GM21529 (cell line): ENCODE data around the gene CDH4.

Experiments
- ATAC-seq: cut with Tn5 transposase; IDR thresholded peaks from one replicate; pipeline ENCODE4 v1.9.1; 2021; ENCODE audit not compliant: unreplicated experiment

CDH4 gene

GRCh38 chr20:61613917-61614705 is 362.1 kb downstream of the CDH4 start:
- ATAC-seq, result no peak

DNA sequence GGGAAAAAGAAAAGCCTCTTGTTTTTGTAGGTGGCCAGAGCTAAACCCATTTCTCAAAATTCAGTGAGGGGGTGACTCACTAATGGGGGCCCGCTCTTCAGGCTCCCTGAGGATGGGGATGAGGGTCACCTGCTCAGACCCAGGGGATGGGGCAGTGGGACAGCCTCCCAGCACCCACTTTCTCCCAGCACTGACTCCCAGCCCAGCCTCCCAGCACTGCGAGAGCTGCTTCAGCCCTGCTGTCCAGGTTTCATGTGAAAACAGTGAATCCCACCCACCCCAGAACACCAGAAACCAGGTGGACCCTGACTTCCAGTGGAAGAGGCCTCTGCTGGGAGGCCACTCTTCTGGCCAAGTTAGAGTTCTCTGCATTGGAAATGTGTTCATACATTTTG is 362.6 kb downstream of the CDH4 start:
- no peak for ATAC-seq

DNA sequence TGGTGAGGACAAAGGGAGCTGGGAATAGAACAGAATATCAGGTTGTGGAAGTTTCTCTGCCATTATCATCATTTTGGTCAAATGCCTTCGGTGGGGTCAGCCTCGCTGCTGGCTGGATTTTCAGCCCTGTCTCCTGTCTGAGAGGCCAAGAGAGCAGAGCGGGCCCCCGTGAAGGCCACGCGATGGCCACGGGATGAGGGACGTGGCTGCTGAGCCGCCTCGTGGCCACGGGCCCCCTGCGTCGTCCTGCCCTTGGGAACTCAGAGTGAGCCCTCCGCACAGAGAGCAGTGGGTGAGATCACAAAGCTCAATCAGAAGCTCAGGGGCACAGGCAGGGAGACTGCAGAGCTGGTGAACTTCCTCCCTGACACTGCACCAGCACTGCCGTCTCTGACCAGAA is 363.7 kb downstream of the CDH4 start:
- no peak for ATAC-seq

DNA sequence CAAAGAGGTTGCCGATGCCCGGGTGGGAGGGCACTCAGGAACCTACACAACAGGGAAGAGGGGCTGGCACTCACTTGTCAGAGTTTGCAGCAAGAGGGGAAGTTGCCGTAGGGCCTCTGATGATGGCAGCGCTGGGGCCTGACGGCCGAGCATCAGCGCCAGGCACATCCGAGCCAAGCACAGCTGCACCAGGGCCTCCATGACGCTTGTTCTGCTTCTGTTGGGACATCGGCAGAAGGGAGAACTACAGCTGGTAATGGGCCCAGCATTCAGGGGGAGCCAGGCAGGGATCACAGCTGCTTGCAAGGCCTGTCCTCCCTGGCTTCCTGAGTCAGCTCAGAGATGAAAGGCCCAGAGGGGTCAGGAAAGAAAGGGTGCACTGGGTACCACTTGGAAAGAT is 367.7 kb downstream of the CDH4 start:
- no peak for ATAC-seq

GRCh38 chr20:61620174-61620573 is 368.1 kb downstream of the CDH4 start:
- no peak for ATAC-seq

DNA sequence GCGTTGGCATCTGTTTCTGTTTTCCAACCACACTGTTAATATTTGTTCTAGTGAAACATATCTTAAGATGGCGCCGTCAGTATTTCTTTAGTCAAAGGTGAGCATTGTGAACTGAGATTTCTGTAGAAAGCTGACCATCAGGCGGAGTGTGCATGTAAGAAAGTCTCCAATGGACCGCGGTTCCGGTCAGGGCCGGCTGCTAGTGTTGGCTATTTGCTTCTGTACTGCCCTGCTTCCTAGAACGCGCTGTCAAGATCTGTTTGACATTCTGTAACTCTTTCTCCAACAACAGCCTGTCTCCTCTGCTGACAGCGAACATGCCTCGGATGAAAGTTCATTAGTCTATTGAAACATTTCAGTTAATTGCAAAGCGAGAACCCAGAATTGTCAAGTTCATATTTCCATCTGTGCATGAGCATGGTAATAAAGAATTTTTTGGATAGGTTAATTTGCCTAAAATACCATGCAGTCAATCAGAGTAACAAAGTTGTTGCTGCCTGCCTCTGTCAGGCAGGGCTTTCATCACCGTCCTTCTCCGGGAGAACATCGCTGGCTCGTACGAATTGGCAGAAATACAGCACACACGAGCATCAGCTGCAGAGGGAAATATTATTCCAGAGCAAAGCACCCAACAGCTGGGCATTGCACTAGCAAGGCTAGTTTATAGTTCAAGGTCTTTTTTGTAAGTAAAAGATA is 369.1 kb downstream of the CDH4 start:
- ATAC-seq, result no peak

- ATAC-seq, result no peak
Measured at GRCh38 chr20:61621852-61622251, 369.8 kb downstream of the CDH4 start.

DNA sequence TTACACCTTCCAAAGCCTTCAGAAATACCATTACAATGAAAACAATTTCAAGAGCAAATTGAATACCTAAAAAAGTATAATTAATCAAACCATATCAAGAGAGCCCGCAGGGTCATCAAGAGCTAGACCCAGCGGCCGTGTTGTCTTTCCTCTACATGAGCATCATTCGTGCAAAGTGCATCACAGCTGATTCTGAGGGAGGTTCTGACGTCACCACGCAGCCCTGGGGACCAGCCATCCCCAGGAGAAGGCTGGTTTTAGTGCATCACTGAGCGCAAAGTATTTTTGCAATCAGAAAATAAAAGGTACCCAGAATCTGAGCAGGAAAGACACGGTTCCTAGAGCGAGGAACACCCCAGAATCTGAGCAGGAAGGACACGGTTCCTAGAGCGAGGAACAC is 371.4 kb downstream of the CDH4 start:
- no peak for ATAC-seq

DNA sequence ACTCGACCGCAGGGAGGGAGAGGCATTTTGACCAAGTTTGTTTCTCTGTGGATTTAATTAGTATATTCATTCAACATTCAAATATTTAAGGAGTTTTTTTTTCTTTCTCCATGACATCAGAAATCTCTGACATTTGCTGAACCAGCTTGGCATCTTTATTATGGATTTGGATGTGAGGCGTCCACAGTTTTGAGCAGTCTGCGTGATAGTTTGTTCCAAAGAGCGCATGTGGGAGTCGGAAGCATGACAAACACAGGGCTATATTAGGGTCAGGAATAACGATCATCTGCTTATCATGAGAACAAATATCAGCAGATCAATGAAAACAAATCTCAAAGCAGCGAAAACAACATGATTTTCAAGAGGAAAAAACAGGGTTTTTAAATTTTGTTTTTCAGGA is 373.2 kb downstream of the CDH4 start:
- ATAC-seq, result no peak

DNA sequence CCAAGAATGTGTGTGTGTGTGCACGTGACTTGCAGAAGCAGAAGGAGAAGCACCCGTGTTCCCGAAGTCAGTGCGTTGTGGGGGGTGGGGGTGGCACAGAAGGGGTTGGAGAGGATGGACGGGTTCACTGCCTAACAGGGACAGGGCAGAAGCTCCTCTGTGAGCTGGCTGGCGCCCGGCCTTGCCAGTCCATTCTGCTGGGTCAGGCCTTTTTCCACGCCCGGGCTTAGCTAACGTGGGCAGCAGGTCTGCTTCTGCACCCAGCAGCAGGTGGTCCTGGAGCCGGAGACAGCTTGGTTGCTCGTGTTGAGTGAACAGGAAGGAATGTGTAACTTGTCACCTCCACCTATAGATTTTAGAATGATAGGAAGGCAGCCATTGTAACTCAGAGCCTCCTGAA is 374.4 kb downstream of the CDH4 start:
- no peak for ATAC-seq

GRCh38 chr20:61627791-61628415 is 375.8 kb downstream of the CDH4 start:
- ATAC-seq, result no peak

GRCh38 chr20:61628480-61628879 is 376.4 kb downstream of the CDH4 start:
- ATAC-seq, result no peak

GRCh38 chr20:61628901-61629601 is 377.0 kb downstream of the CDH4 start:
- no peak for ATAC-seq

DNA sequence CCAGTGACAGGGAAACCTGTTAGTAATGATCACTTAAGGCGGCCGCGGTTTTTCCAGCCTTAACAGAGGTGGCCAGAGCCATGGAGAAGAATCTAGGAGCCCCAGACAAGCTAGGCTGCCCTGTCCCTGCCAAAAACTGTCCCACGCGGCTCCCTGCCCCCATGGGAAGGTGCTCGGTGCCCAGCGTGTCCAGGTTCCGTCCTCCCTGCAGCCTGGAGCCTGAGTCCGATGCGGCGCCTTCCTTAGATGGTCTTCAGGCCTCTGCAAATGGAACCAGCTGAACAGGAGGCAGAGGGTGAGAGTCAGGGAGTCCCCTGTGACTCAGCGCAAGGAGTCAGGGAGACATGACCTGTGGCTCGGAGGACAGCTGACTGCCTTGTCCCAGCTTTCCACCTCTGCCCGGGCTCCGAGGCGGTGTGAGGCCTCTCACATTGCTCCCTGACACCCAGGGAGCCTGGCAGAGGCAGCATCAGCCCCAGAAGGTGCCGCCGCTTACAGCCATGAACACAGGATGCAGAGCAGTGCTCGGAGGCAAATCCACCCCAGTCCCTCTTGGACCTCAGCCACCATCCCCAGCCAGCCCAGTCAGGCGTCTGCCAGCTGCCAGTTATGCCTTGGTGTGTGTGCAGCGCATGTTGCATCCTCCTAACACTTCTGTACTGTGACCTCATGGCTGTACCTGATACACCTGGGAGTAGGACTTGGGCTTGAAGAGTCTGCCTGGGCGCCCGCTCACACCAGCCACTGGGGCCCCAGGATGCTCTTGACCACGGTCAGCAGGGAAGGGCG is 377.7 kb downstream of the CDH4 start:
- ATAC-seq, result no peak

GRCh38 chr20:61630391-61630650 is 378.3 kb downstream of the CDH4 start:
- ATAC-seq, result no peak

DNA sequence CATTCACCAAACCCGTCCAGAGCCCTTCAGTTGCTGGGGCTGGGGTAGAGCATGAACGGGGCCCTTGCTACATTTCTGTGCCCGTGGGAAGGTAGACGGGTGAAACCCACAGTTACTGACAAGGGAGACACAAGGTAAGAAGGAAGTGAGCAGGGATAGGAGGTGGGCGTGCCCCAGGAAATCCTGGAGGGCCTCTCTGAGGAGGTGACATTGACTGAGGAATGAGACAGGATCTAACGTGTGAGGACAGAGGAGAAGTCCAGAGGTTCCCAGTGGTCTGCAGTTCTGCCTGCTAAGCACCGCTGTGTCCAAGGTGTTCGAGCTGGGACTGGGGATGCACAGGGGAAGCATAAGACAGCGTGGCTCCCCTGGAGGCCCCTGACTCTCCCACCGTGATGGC is 378.8 kb downstream of the CDH4 start:
- ATAC-seq, result no peak

DNA sequence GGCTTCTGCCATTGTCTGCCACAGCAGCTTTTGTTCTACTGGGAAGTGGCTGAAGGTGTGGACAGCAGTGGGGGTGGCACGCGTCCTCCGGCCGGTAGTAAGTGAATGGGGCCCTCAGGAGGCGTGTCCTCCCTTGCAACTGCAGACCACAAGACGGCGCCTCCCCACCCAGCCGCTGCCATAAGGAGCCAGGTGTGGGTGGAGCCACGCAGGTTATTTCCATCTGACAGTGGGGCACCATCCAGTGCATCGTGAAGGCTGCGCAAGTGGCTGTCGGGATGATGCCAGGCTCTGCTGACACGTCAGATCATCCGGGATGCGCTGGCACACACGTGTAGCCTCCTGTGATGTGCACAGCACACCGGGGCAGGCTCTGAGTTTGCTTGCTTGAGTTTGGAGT is 379.7 kb downstream of the CDH4 start:
- ATAC-seq, result no peak

GRCh38 chr20:61633004-61633403 is 380.9 kb downstream of the CDH4 start:
- ATAC-seq, result no peak

- ATAC-seq, result no peak
Measured at GRCh38 chr20:61634376-61635145, 382.5 kb downstream of the CDH4 start.

- no peak for ATAC-seq
Measured at GRCh38 chr20:61635721-61636455, 383.8 kb downstream of the CDH4 start.
